NB4 (cell line): ENCODE results near the gene ANKFN1.

Experiments
- CTCF ChIP-seq: IDR thresholded peaks from one replicate; pipeline ENCODE4 v1.5.1; 2012; ENCODE audit warnings: low read depth, low read length
- MAX ChIP-seq: IDR thresholded peaks from 2 replicates; pipeline ENCODE4 v1.6.1; 2011; ENCODE audit warnings: low read depth, low read length
- MYC ChIP-seq: IDR thresholded peaks from 2 replicates; pipeline ENCODE4 v1.6.1; 2011; ENCODE audit warnings: low read depth, low read length
- POLR2A ChIP-seq: IDR thresholded peaks from 2 replicates; pipeline ENCODE4 v1.6.1; 2011; ENCODE audit warnings: mild to moderate bottlenecking; ENCODE audit not compliant: insufficient read length; ENCODE audit errors: extremely low read depth

- TF ChIP-seq CTCF (no peak), MAX (no peak), POLR2A (no peak), MYC (no peak)
These were observed 375.4 kb downstream of the ANKFN1 start for GRCh38 chr17:56528696-56529095.
